ENCODE data around the gene SEMA6B.

SEMA6B gene

DNA sequence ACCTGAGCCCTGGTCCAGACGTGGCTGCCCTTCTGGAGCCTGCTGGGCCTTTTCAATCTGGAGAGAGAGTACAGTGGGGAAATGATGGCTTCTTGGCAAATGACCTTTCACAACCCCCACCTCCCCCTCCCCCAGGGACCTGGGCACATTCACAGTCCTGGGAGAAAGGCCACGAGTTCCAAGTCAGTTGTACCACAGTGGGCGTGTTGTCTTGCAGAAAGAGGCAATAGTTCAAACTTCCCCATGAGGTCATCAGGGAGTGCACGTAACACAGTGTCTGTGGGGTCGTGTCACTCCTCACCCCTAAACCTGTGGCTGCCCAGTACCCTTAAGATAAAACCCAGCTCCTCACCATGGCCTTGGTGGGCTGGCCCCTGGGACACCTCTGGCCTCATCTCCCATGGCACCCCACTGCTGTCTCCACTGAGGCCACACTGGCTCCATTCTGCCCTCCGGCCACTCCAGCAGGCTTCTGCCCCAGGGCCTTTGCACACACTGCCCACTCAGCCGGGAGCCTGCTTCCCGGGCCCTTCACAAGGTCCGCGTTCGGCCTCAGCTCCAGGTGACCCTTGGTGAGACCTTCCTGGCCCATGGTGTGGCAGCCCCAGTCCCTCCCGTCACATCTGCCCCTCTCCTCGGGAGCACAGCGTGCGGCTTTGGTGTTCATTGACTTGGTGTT is 54.5 kb downstream of the SEMA6B start:
- no peak for DNase-seq

- DNase-seq = no peak
These were observed 55.2 kb downstream of the SEMA6B start for GRCh38 chr19:4504297-4504701.

DNA sequence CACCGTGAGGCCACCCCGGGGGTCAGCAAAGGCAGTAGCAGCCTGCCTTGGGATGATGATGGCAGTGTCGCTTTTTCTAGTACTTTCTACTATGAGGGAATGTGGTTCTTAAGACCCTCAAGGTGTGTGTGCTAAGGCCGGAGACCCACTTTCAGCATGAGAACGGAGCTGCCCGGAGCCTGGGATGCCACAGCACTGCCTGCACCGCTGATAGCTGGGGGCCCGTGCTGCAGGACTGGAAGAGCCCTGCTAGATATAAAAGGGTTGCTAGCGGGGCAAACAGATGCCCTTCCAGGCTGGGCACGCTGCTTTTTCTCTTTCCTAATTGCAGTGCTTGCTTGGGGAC is 55.7 kb downstream of the SEMA6B start:
- DNase-seq = no peak

DNA sequence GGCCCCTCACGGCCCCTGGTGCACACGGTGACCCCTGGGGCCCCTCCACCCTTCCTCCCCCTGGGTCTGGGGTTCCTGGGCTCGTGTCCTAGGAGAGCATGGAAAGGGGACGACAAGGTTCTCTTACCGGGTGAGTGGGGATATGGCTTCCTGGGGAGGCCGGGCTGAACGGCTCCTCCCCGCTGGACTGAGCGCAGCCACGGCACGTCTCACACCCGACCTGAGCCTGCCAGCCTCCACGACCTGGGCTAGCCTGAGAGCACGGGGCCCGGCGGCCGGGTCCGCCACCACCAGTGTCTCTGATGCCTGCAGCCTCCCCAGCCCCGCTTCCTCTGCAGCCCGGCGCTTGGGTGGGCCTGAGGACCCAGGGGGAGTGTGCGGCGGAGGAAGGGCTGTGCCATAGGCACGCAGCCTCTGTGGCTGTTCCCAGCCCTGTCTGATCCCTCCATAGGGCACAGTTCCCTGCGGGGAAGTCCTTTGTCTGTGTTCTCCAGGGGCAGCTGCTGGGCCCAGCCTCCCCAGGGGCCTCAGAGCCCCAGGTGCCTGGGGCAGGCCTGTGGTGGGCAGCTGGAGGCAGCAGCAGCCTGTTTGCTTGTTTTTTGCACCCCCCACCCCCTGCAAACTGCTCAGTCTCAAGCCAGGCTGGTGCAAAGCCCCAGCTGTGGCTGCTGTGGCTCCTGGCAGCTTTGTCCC is 56.2 kb downstream of the SEMA6B start:
- DNase-seq = no peak

DNA sequence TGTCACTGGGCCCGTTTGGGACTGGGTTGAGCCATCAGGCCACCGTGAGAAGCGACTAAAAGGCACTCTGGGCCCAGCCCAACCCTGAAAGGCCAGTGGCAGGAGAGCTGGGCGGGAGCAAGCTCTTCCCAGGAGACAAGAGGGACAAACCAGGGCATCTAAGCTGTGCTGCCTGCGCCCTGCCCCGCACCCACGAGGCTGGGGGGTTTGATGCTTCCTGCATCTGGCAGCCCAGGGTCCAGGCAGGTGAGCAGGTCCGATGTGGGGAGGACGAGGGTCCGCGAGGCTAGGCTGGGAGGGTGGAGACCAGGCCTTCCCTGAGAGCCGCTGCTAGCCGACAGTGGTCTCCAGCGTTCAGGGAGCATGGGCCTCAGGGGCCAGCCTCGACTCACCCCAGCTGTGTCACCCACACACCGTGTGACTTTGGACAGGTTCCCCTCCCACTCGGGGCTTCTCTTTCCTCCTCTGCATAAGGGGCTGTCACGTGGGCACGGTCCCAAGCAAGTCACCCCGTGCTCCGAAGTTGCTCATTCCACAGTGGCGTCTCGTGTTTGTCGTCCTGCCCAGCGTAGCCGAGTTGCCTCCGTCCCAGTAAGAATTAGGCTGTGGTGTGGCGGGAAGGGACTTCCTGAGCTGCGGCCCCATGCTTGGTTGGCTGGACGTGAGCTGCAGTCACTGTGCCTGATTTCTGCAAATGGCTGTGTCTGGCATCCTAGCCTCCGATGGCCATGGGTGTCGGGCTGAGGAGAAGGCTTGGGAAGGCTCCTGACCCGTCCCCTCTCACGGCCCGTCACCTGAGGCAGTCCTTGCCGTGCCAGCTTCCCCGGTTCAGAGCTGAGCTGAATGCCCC is 57.0 kb downstream of the SEMA6B start:
- no peak for DNase-seq

DNA sequence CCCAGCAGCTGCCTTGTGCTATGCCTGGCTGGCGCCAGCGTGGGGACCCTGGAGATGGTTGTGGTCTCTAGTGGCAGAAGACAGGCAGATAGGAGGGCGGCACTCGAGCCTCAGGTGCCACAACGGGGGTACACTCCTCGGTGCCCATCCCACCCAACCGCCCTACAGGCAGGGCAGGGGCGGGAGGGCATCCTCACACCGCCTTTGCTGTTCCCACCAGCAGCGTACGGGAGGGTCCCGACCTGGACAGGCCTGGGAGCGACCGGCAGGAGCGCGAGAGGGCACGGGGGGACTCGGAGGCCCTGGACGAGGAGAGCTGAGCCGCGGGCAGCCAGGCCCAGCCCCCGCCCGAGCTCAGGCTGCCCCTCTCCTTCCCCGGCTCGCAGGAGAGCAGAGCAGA is 57.8 kb downstream of the SEMA6B start:
- DNase-seq = no peak

- DNase-seq = no peak
These were observed 58.5 kb downstream of the SEMA6B start for GRCh38 chr19:4500841-4501591.

- DNase-seq = no peak
These were observed 59.6 kb downstream of the SEMA6B start for GRCh38 chr19:4499855-4500254.

DNA sequence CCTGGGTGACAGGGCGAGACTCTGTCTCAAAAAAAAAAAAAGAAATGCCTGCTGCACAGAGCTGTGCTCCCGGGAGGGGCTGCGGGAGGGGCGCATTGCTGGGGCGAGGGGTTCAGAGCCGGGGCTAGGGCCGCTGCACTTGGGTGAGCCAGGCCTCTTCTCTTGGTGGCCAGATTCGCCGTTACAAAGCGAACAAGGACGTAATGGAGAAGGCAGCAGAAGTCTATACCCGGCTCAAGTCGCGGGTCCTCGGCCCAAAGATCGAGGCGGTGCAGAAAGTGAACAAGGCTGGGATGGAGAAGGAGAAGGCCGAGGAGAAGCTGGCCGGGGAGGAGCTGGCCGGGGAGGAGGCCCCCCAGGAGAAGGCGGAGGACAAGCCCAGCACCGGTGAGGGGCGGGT is 60.2 kb downstream of the SEMA6B start:
- no peak for DNase-seq

GRCh38 chr19:4498694-4499093 is 60.8 kb downstream of the SEMA6B start:
- no peak for DNase-seq

- no peak for DNase-seq
These were observed 61.6 kb downstream of the SEMA6B start for GRCh38 chr19:4497770-4498389.

DNA sequence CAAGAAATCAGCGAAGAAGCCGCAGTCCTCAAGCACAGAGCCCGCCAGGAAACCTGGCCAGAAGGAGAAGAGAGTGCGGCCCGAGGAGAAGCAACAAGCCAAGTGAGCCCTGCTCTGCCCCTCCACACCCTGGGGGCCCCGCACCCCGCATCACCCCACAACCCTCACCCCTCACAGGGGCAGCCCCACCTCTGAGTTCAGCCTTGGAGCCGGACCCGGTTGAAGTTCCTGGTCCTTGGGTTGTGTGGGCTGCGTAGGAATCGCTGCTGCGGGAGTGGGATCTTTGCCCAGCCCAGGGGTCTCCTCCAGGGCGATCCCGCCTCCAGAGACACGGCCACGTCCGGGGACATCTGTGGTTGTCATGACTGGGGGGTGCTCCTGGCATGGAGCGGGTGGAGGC is 63.2 kb downstream of the SEMA6B start:
- no peak for DNase-seq

- DNase-seq = peak in 1 of 2 experiments; percentile 34
These were observed 64.0 kb downstream of the SEMA6B start for GRCh38 chr19:4495471-4495870.

DNA sequence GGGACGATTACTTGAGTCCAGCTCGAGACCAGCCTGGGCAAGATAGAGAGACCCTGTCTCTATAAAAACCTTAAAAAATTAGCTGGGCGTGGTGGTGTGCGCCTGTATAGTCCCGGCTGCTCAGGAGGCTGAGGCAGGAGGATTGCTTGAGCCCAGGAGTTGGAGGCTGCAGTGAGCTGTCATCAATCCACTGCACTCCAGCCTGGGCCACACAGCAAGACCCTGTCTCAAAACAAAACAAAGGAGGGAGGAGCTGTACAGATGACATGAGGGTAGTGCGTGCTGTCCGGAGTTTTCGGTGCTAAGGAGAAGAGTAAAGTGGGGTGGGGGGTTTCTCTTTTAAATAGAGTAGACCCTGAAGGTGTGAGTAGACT is 64.8 kb downstream of the SEMA6B start:
- no peak for DNase-seq

DNA sequence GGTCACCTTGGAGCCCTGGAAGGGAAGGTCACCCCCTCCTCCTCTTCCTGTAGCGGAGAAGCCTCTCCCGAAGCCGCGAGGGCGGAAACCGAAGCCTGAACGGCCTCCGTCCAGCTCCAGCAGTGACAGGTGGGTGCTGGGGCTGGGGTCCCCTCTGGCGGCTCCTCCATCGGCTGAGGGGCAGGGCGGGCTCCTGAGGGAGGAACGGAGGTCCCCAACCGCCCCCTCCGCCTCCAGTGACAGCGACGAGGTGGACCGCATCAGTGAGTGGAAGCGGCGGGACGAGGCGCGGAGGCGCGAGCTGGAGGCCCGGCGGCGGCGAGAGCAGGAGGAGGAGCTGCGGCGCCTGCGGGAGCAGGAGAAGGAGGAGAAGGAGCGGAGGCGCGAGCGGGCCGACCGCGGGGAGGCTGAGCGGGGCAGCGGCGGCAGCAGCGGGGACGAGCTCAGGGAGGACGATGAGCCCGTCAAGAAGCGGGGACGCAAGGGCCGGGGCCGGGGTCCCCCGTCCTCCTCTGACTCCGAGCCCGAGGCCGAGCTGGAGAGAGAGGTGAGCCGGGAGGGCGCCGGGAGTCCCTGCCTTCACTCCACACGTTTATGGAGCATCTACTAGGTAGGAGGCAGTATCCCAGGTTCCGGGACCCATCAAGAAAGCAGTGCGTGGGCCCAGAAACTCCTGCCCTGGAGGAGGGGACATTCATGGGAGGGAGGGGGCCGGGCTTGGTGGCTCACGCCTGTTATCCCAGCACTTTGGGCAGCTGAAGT is 65.4 kb downstream of the SEMA6B start:
- no peak for DNase-seq

- no peak for DNase-seq
These were observed 66.2 kb downstream of the SEMA6B start for GRCh38 chr19:4493104-4493928.

All from NCI-H524 (cell line).